Keratinocyte (primary cell): ENCODE results near the gene PLXDC1. TPM values are rescaled to one million over a fixed set of nuclear protein-coding genes. Genes with fewer than 3 reads are reported as not detected.

ENCODE experiments used
- DNase-seq: peaks from one replicate; pipeline ENCODE4 v3.0.0-alpha.2; 2011; ENCODE audit warnings: low read depth, missing footprints, low spot score
- FAIRE-seq: peaks from 2 replicates; lab custom pipeline; 2011; peaks lifted over from hg19 to GRCh38; lab: Jason Lieb, UNC
- H2AFZ ChIP-seq: 2 replicates; pipeline ENCODE4 v1.6.0; 2012; ENCODE audit warnings: low read length, control low read depth, inconsistent platforms; ENCODE audit not compliant: control insufficient read depth
- H3K27ac ChIP-seq: 2 replicates; pipeline ENCODE4 v1.5.1; 2011; ENCODE audit warnings: low read length; ENCODE audit not compliant: control insufficient read depth, insufficient read depth
- H3K27me3 ChIP-seq: 3 replicates; pipeline ENCODE4 v1.6.0; 2011; ENCODE audit warnings: low read length; ENCODE audit not compliant: control insufficient read depth, insufficient read depth; ENCODE audit errors: extremely low read depth
- H3K36me3 ChIP-seq, 2 experiments: 2 replicates in 1 of 2; 3 replicates in 1 of 2; pipeline ENCODE4 v1.5.1; 2011; ENCODE audit warnings: low read length in 2 of 2, mild to moderate bottlenecking in 1 of 2; ENCODE audit not compliant: control insufficient read depth in 2 of 2, insufficient read depth in 2 of 2; ENCODE audit errors: extremely low read depth in 1 of 2
- H3K4me1 ChIP-seq: 3 replicates; pipeline ENCODE4 v1.5.1; 2011; ENCODE audit warnings: low read length; ENCODE audit not compliant: control insufficient read depth, insufficient read depth; ENCODE audit errors: extremely low read depth
- H3K4me2 ChIP-seq: 3 replicates; pipeline ENCODE4 v1.6.0; 2011; ENCODE audit warnings: low read depth, low read length; ENCODE audit not compliant: control insufficient read depth, insufficient read depth; ENCODE audit errors: extremely low read depth
- H3K4me3 ChIP-seq, 3 experiments: fragments of 200-600 bp in 1 of 3; sonication (generic) in 1 of 3; 2 replicates in 2 of 3; 3 replicates in 1 of 3; pipeline ENCODE4 v1.5.1; 2011 to 2016; ENCODE audit warnings: low read length in 3 of 3, mild to moderate bottlenecking in 3 of 3, control low read depth in 2 of 3, inconsistent platforms in 1 of 3, low read depth in 1 of 3, mixed read lengths in 1 of 3, mixed run types in 1 of 3, moderate library complexity in 1 of 3; ENCODE audit not compliant: control insufficient read depth in 2 of 3, insufficient read depth in 2 of 3; ENCODE audit errors: extremely low read depth in 1 of 3
- H3K79me2 ChIP-seq: 2 replicates; pipeline ENCODE4 v1.6.0; 2012; ENCODE audit warnings: low read length; ENCODE audit not compliant: control insufficient read depth, insufficient read depth
- H3K9ac ChIP-seq: 3 replicates; pipeline ENCODE4 v1.6.0; 2011; ENCODE audit warnings: low read length; ENCODE audit not compliant: control insufficient read depth, insufficient read depth; ENCODE audit errors: extremely low read depth
- H3K9me1 ChIP-seq: 3 replicates; pipeline ENCODE4 v1.6.0; 2011; ENCODE audit warnings: low read length; ENCODE audit not compliant: control insufficient read depth, insufficient read depth; ENCODE audit errors: extremely low read depth
- H3K9me3 ChIP-seq: 2 replicates; pipeline ENCODE4 v1.5.1; 2012; ENCODE audit warnings: low read depth, low read length; ENCODE audit not compliant: control insufficient read depth
- H4K20me1 ChIP-seq: 3 replicates; pipeline ENCODE4 v1.6.0; 2011; ENCODE audit warnings: low read length; ENCODE audit not compliant: control insufficient read depth, insufficient read depth; ENCODE audit errors: extremely low read depth
- CTCF ChIP-seq, 3 experiments: IDR thresholded peaks in 1 of 3; conservative IDR thresholded peaks in 1 of 3; optimal IDR thresholded peaks in 1 of 3; 2 replicates in 2 of 3; 3 replicates in 1 of 3; pipeline versions ENCODE3 to v1.5.1; 2011; ENCODE audit warnings: low read length in 3 of 3, mild to moderate bottlenecking in 3 of 3, moderate library complexity in 2 of 3, control low read depth in 1 of 3, inconsistent platforms in 1 of 3; ENCODE audit not compliant: insufficient read depth in 2 of 3; ENCODE audit errors: extremely low read depth in 1 of 3
- EZH2 ChIP-seq: IDR thresholded peaks from one replicate; pipeline ENCODE4 v1.6.1; 2012; ENCODE audit warnings: inconsistent platforms, mild to moderate bottlenecking, low read length, moderate library complexity
- dilution Hi-C: fragments of 300-500 bp; cut with MboI; formaldehyde crosslinking; loops from one replicate; pipeline ENCODE4 v1.7.0; 2020; ENCODE audit warnings: low sequenced_read_pairs; ENCODE audit not compliant: extremely low pct_ligation_motif_present
- polyA plus RNA-seq, 5 experiments: library from polyadenylated mRNA; depleted of rRNA in 3 of 5; stranded (reverse) in 3 of 5; stranded (forward) in 1 of 5; unstranded in 1 of 5; fragments of >200 nt; gene quantifications; 1 replicate in 1 of 5; 2 replicates in 3 of 5; 3 replicates in 1 of 5; pipeline versions ENCODE4 v1.2.1 to v1.2.3, GENCODE V29; 2011 to 2012; ENCODE audit warnings: missing spikeins in 2 of 5, low read depth in 1 of 5, low replicate concordance in 1 of 5

Gene PLXDC1
- polyA plus RNA-seq, 1 donor (not counting 4 experiments of a cell fraction or from before 2014, with no cell fraction given) = 0.35 TPM

GRCh38 chr17:39099663-39100286 is 51.7 kb downstream of the PLXDC1 start:
- dilution Hi-C loops = no loop called here
- Histone ChIP-seq H3K27ac (no peak overlapping the region), H3K4me3 (no peak overlapping the region), H3K9ac (no peak overlapping the region), H3K4me2 (no peak overlapping the region), H3K36me3 (no peaks in the 10 kb centered on the region), H3K27me3 (peaks cover 10% of the 10 kb centered on the region), H3K9me3 (no peaks in the 10 kb centered on the region), H2AFZ (no peak overlapping the region), H3K4me1 (no peaks in the 10 kb centered on the region), H4K20me1 (no peaks in the 10 kb centered on the region), H3K9me1 (no peaks in the 10 kb centered on the region), H3K79me2 (no peaks in the 10 kb centered on the region)
- no peak for FAIRE-seq
- no peak for DNase-seq
- TF ChIP-seq CTCF (optimal IDR thresholded peaks at IDR 0.05 in 1 of 3, IDR thresholded peaks at IDR 0.05 in 1 of 3, conservative IDR thresholded peaks at IDR 0.05 in 1 of 3; ENCODE audit: extremely low read depth in 1 of 3, insufficient read depth in 2 of 3, low read length in 3 of 3) (no peak), EZH2 (no peak)

- Histone ChIP-seq H3K9ac (no peak overlapping the region), H4K20me1 (no peaks in the 10 kb centered on the region), H3K9me3 (no peaks in the 10 kb centered on the region), H3K79me2 (no peaks in the 10 kb centered on the region), H3K4me3 (no peak overlapping the region), H3K27ac (no peak overlapping the region), H3K9me1 (no peaks in the 10 kb centered on the region), H2AFZ (no peak overlapping the region), H3K36me3 (no peaks in the 10 kb centered on the region), H3K27me3 (peaks cover 10% of the 10 kb centered on the region), H3K4me2 (no peak overlapping the region), H3K4me1 (no peaks in the 10 kb centered on the region)
- FAIRE-seq (no peak), DNase-seq (no peak)
- dilution Hi-C loops = no loop called here
- TF ChIP-seq CTCF (optimal IDR thresholded peaks at IDR 0.05 in 1 of 3, IDR thresholded peaks at IDR 0.05 in 1 of 3, conservative IDR thresholded peaks at IDR 0.05 in 1 of 3; ENCODE audit: extremely low read depth in 1 of 3, insufficient read depth in 2 of 3, low read length in 3 of 3) (no peak), EZH2 (no peak)
These were observed 52.8 kb downstream of the PLXDC1 start for GRCh38 chr17:39098588-39098987.
